T-helper 1 cell (primary cell): Measurements from ENCODE around the gene ZNF771.
A peak's percentile ranks its signal among the peaks of the same experiment; 100 is the strongest.
"Not testable (repeated sequence)": the region's sequence is repeated elsewhere in the genome, so short reads cannot be mapped to it uniquely, and the experiment has no call there.

Experiments
- DNase-seq, 5 donors: peaks; one replicate each; pipeline ENCODE4 v3.0.0-alpha.2; 2012 to 2020

Gene ZNF771

GRCh38 chr16:30376461-30376902 lies 30.9 kb upstream of the ZNF771 start:
- DNase-seq, result no peak

DNA sequence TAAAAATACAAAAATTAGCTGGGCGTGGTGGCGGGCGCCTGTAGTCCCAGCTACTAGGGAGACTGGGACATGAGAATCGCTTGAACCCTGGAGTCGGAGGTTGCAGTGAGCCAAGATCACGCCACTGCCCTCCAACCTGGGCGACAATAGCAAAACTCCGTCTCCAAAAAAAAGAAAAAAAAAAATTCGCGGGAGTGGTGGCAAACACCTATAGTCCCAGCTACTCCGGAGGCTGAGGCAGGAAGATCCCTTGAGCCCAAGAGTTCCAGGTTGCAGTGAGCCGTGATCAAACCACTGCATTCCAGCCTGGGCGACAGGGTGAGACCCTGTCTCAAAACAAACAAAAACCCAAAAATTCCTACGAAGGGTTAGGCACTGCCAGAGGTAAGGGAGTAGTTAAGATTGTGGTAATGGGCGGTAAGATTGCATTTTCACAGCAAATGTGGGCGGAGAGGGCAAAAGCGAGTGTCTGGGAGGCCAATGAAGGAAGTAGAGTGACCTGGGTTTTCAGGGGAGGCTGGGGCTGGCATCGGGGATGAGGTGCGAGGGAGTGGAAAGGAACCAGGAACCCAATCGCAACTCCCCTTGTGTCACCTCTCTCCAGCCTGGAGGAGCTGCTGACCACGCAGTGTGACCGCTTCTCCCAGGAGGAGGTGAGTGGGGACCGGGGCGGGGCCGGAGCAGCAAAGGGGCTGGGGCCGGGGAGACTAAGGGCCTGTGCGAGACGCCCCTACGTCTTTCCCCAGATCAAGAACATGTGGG lies 30.2 kb upstream of the ZNF771 start:
- no peak for DNase-seq

- DNase-seq, result peak; percentile 74 to 91 (median 85)
Observed at GRCh38 chr16:30377812-30378235, 29.6 kb upstream of the ZNF771 start.

- peak; percentile 99 for DNase-seq
Observed at GRCh38 chr16:30378236-30379157, 28.9 kb upstream of the ZNF771 start.

DNA sequence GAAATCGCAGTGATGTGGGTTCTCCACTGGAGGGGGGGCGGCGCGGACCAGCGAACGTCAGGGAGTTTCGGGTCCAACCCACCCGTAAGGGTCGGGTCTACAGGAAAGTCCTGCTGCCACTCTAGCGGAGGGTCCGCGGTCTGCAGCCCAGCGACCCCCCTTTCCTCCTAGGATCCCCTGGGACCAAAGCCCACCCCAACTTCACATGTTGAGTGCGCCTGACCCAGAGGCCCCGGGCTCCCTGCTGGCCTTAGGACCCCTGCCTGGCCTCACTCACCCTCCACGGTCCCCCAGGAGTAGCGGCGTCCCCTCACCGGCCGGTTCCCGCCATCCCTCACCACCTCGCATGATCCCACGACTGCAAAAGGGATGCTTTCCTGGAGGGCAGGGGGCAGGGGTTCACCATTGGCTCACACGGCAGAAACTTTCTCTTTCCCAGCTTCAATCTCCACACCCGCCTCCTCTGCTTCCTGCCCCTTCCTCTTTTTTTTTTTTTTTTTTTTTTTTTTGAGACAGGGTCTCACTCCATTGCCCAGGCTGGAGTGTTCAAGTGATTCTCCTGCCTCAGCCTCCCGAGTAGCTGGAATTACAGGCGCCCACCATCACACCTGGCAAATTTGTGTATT lies 28.1 kb upstream of the ZNF771 start:
- no peak for DNase-seq

- DNase-seq, result no peak
Observed at GRCh38 chr16:30380072-30380802, 27.2 kb upstream of the ZNF771 start.

- DNase-seq, result no peak
Observed at GRCh38 chr16:30380803-30381208, 26.6 kb upstream of the ZNF771 start.

GRCh38 chr16:30381291-30382041 lies 25.9 kb upstream of the ZNF771 start:
- peak in 1 of 5 donors; percentile 73 for DNase-seq

- DNase-seq, result peak; percentile 56 to 89 (median 64)
Observed at GRCh38 chr16:30382111-30382881, 25.1 kb upstream of the ZNF771 start, which contains the start of gene SEPTIN1. Gene SEPTIN1 (minus strand): TSS chr16:30382561. CDS start chr16:30382542, 19 bp downstream.

DNA sequence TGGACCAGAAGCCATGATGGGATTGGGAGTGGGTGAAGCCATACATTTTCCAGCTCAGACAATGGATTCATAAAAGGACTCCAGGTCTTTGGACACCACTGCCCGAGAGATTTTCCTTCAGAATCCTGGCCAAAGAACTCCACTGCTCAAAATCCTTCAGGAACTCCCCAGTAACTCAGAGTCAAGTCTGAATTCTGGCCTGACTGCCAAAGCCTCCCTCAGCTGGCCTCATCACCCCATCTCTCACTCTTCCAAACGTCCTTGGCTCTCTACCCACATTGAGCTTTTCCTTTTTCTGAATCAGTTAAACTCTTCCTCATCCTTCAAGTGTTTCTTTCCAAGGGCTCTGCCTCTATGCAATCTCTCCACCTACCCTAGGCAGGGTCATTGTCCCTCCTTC lies 23.9 kb upstream of the ZNF771 start:
- DNase-seq, result no peak

DNA sequence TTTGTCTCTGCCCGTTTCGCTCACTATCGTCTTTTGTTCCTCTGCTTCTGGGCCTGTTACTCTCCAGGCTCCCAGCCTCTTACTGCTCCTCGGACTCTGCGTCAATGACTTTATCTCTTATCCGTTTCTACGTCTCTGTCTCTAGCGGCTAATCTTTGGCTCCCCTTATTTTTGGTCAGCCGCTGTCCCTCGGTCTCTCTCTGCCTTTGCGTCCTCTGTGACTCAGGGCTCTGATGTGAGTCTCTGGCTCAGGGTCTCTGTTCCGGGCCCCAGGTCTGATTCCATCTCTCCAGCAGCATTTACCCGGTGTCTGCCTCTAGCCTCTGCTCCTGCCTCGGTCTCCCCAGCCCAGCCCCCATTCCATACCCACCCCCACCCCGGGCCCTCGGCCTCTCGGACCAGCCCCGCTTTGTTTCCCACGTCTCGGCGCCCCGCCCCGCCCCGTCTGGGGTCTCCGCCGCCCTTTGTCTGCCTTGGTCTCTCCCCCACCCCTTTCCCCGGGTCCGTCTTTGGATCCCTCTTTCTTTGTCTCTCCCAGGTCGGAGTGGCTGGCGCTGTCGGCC lies 12.7 kb upstream of the ZNF771 start:
- no peak for DNase-seq

- peak in 4 of 5 donors; percentile 26 to 57 (median 43) for DNase-seq
Observed at GRCh38 chr16:30395155-30395991, 12.0 kb upstream of the ZNF771 start, which contains the start of gene ZNF48. Gene ZNF48 (plus strand): TSS chr16:30395420. CDS start chr16:30395795, 375 bp downstream.

DNA sequence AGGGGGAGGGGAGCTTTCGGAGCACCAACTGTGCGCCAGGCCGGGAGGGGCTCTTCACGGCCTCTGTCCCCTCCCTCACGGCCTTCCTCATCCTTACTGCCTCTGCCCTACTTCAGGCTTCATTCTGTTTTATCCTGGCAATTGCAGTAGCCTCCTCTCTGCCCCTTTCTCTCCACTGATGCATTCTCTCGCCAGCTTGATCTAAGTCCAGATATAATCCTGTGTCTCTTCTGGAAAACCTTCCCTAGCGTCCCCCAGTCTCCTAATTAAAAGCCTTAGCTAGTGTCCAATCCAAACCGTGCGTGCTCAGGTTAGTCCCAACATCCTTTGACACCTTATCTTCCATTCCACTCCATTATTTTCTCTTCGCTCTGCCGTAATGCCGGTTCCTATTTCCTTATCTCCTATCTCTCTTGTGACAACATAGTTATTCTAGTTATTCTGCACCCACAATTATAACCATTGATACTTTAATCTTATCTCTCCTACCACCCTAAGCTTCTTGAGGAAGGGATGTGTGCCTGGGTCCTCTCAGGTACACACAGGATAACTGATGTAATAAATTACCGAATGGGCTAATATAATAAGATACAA lies 11.3 kb upstream of the ZNF771 start:
- no peak for DNase-seq

- DNase-seq, result not testable (repeated sequence)
Observed at GRCh38 chr16:30396627-30397026, 10.8 kb upstream of the ZNF771 start.

GRCh38 chr16:30397056-30397455 lies 10.3 kb upstream of the ZNF771 start:
- DNase-seq, result no peak

DNA sequence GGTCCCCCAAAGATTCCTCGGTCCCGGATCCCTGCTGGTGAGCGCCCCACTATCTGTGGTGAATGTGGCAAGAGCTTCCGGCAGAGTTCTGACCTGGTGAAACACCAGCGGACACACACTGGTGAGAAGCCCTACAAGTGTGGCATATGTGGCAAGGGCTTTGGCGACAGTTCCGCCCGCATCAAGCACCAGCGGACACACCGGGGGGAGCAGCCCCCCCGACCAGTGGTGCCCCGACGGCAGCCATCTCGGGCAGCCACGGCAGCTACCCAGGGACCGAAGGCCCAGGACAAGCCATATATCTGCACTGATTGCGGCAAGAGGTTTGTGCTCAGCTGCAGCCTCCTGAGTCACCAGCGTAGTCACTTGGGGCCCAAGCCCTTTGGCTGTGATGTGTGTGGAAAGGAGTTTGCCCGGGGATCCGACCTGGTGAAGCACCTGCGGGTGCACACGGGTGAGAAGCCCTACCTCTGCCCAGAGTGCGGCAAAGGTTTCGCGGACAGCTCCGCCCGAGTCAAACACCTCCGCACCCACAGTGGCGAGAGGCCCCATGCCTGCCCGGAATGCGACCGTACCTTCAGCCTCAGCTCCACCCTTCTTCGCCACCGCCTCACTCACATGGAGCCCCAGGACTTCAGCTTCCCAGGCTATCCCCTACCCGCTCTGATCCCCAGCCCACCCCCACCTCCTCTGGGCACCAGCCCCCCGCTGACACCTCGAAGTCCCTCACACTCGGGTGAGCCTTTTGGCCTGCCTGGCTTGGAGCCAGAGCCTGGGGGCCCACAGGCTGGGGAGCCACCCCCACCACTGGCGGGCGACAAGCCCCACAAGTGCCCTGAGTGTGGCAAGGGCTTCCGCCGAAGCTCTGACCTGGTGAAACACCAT lies 9.4 kb upstream of the ZNF771 start:
- DNase-seq, result no peak

DNA sequence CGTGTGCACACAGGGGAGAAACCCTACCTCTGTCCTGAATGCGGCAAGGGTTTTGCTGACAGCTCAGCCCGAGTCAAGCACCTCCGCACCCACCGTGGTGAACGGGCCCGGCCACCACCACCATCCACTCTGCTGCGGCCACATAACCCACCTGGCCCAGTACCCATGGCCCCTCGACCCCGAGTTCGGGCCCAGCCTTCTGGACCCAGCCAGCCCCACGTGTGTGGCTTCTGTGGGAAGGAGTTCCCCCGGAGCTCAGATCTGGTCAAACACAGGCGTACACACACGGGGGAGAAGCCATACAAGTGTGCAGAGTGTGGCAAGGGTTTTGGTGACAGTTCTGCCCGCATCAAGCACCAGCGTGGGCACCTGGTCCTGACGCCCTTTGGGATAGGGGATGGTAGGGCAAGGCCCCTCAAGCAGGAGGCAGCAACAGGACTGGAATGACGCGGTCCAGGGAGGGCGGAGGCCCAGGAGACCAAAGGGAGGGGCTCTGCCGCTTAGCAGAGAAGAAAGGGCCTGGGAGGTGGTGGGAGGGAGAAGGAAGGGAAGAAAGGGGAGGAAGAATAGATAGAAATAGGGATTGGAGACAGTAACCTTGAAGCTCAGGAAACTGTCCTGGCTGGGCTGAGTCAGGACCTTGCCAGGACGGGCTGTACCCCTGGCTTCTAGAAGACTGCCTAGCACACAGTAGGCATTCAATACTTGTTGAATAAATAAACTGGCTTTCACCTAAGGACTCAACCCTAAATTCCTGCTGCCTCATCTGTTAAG lies 8.6 kb upstream of the ZNF771 start:
- DNase-seq, result no peak
